H54 (cell line): ENCODE measurements around the gene OR6S1.

Experiments used
- DNase-seq: peaks from one replicate; pipeline ENCODE4 v3.0.0; 2011; ENCODE audit warnings: low spot score, mixed read lengths; ENCODE audit not compliant: insufficient read length
- FAIRE-seq: peaks from 3 replicates; lab custom pipeline; 2011; peaks lifted over from hg19 to GRCh38; lab: Jason Lieb, UNC
- POLR2A ChIP-seq: IDR thresholded peaks from 2 replicates; pipeline ENCODE4 v1.6.1; 2011; ENCODE audit warnings: low read depth, mild to moderate bottlenecking, low read length

OR6S1 gene, protein sequence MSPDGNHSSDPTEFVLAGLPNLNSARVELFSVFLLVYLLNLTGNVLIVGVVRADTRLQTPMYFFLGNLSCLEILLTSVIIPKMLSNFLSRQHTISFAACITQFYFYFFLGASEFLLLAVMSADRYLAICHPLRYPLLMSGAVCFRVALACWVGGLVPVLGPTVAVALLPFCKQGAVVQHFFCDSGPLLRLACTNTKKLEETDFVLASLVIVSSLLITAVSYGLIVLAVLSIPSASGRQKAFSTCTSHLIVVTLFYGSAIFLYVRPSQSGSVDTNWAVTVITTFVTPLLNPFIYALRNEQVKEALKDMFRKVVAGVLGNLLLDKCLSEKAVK

DNA sequence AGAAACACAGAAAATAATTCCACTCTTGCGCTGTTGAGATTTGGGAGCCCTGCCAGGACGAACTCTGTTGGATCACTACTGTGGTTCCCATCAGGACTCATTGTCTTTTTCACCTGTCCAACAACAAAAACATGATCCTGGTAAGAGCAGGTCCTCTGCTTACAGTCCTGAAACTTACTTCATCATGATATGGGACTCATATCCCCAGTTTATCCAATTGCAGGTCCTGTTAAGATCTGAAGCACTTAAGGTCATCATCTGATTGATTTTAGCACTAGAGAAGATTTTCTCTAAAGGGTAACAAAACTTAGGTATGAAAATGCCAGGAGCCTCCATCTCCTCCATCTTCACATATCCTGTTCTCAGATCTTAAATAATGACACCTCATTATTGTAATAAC, at the start of gene OR6S1:
Gene OR6S1 (minus strand): TSS at position 101 of the 400 bp plus-strand sequence. CDS start 0 bp downstream, at position 101.
- no peak for DNase-seq
- TF ChIP-seq POLR2A: no peak
- FAIRE-seq: no peak

DNA sequence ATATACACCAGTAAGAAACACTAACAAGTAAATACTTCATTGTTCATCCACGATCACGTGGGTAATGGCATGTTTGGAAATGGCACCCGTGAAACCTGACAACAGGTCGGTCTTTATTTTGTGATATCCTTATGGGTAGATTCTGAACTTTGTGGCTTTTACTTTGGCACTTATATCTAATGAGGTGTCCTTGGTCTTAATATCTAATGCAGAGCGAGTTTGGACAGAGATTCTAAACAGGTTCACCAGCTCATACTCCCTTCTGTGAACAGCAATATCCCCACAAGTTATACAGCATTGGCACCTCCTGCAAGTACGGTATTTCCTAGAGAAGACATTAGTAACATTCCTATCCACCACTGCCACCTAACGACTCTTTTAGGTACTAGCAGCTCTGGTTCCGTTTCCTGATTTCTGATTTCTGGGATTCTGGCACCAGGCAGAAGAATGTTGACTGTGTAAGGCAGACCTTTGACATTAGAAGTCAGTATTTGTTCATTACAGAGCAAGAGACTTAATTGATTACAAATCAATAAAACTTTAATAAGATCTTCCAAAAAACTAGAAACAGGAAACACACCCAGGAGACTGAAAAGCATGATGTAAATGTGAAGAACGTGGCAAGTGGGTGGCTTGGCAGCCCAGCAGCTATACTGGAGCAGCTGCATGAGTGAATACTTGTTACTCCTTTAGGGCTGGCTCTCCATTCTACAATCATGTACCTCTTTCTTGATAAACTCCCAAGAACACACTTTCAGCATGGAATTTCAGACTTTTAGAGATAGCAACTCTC, 49.6 kb upstream of the OR6S1 start:
- no peak for TF ChIP-seq POLR2A
- FAIRE-seq (peak; percentile 86), DNase-seq (no peak)

DNA sequence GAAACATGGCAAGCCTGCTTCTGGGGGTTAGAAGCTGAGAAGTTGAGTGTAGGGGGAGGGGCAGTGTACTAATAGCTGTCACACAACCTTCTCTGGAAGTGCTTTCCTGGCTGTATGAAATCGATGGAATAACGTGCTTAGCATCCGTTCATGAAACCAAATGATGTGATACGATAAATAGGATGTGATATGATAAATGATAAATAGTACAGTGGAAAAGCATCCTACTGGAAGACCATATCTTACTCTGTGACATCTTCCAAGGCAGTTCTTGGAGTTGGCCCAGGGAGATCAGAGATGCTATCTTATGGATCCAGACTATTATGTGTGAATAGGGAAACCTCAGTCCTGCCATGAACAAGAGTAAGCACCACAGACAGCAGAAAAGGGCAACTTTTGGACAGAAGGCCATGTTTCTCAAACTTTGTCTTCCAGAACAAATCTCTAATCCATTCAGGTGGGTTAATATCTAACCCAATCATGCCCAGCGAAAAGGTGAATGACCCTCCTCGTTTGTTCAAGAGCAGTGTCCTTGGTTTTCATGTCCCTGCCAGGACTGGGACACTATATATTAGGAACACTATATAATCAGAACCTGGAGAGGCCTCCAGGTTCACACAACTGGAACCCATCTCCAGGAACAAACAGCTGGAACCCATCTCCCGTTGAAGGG, 46.8 kb upstream of the OR6S1 start, which contains the start of gene ANG:
Gene ANG (plus strand): TSS at position 598 of the 673 bp plus-strand sequence. CDS start 4,801 bp downstream, outside the sequence.
- FAIRE-seq (no peak), DNase-seq (no peak)
- TF ChIP-seq POLR2A: no peak

DNA sequence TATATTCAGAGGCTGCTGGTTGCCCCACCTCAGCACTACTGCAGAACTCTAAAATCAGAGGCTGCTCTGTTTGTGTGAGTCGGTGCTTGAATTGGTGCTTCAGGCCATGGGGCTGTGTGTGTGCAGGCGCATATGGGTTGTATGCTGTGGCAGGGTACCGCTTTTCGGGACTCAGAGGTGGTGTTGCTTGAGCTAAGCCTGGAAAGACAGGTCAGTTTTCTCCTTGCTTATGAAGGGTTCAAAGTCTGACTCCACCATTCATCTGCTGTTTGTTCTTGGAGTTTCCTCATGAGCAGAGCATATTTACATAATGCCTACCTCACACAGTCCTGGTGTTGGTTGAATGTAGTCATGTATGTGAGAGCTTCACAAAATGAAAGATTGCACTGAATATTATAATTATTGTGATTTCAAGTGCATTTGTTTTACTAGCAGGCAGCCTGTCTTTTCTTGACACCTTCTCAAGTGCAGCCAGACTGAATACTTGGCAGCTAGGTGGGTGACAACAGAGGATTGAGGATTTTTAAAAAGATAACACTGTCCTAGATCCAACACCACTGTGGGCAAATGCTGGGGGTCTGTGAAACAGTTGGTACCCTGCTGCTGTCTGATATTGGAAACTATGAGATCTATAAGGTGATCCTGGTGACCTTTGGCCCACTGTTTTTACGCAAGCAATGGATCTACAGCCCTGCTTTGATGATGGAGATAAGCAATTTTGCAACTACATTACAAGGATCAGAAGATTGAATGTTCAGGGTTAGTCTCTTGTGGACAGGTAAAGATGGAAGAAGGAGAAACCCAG, 46.1 kb upstream of the OR6S1 start:
- DNase-seq (no peak), FAIRE-seq (no peak)
- TF ChIP-seq POLR2A: no peak

DNA sequence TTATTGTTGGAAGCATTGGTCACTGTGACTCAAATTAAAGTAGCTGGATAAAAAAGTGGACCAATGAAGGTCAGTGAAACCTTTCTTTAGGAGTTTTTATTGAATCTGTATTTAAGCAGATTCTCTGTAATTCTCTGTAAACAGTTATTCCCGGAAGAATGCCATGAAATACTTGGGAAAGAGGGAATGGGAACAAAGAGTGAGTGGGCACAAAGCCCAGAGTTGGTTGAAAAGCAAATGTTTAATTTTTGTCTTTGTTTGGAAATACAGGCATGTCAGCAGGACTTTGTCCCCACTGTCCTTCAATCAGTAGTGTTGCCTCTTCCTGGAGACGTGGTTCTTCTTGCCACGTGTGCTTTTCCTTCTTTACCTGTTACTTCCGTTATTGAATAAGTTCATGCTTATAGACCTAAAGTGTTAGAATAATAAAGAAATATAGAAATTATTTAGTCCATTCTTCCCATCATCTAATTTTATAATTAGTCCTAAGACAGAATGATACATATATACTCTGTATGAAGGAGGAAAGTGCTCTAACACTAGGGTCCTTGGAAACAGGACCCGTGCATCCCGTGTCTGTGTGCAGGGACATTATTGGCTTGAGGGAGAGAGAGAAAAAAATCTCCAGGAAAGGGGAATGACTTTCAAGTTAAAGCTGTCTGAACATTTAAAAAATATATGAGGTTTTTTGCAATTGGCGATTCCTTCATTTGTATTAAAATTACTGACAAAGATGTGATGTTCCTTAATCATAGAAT, 45.1 kb upstream of the OR6S1 start:
- DNase-seq: no peak
- no peak for FAIRE-seq
- TF ChIP-seq POLR2A: no peak

DNA sequence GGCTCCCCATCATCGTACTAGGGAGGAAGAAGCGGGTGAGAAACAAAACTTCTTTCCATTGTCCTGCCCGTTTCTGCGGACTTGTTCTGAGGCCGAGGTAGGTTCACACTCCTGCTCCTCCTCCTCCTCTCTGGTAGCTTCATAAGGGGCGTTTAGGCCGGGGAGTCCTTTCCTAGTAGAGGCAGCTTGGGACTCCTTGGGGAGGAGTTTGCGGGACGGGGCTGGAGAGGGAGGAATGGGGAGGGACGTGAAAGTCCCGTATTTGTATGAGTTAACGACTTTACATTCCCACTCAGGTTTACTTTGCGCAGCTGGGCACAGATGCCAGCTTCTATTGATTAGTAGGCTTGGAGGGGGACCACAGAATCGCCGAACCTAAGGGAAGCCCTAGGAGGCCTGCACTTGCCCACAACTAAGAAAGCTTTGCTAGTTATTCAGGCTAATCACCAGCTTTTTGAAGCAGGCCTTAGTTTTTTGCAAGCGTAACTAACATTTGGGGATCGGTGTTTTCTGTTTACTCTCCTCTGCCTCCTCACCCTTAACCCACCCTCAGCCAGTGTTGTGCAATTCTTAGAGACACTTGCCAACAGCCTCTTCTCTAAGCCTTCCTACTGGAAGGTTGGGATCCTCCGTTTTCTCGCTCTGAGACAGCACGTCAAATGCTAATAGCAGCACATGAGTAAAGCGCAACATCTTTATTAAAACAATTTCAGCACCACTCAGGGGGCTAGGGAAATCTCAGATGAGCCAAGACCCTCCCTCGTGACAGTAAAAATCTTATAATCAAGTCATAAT, 43.4 kb upstream of the OR6S1 start:
- DNase-seq (no peak), FAIRE-seq (no peak)
- TF ChIP-seq POLR2A: no peak

DNA sequence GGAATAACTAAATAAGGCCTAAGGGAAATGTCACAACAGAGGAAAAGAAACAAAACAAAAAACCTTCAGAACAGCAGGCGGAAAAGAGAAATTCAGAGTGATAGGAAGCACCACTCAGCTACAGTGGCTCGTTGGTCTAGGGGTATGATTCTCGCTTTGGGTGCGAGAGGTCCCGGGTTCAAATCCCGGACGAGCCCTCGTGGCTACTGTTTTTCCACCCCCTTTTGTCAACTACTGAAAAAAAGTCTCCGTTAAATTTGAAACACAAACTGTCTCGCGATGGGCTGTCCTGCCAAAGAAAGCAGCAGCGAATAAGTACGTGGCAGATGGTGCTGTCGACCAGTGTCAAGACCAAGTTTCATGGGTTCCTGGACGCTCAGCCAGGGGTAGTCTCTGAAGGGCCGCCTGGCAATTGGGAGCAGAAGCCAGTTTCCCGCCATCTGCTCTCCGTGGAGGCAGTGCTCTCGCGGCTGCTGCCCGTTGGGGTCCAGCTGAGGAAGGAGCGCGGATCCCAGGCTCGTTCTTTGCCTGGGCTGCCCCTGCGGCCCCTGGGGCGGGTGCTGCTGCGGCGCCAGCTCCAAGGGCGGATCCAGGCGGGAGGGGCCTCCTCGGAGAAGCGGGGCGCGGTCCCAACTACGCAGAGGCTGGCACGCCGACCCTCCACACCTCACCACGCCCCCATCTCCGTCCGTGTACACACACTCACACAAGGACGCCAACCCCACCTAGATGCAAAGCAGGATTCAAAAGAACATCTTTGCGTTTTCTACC, 42.6 kb upstream of the OR6S1 start, which contains the start of gene RNASE4:
Gene RNASE4 (plus strand): TSS at position 670 of the 771 bp plus-strand sequence. CDS start 14,812 bp downstream, outside the sequence.
- DNase-seq (no peak), FAIRE-seq (no peak)
- peak; percentile 53 for TF ChIP-seq POLR2A

DNA sequence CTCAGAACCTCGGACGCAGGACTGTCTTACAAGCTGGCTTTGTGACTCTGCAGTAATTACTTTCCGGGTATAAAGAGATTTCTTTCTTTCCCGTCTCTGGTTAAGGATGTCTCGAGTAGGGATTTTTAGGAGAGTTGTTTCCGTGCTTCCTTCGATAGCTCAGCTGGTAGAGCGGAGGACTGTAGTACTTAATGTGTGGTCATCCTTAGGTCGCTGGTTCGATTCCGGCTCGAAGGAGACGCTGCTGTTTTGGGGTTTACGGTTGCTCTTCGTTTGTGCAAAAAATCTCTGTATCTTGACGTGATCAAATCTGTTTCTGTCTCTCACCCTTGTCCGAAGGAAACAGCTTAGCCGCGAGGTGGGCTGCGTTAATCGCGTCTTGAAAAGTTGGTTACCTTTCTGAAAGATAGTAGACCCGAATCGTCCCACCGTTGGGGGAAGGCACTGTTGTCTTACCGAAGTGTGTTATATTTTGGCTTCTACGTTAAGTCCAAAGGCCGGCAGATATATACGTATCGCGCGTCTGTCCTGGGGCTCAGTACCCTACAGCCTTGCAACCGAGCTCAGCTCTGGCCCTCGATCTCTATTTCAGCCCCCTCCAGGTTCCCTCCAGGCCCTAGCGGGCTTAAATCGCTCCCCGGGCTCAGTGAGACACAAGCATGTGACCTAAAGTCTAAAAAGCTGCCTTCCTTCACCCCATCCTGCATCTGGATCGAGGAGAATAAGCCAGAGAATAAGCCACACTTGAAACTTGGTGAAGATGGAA, 41.8 kb upstream of the OR6S1 start:
- peak; percentile 11 for FAIRE-seq
- TF ChIP-seq POLR2A: no peak
- no peak for DNase-seq

DNA sequence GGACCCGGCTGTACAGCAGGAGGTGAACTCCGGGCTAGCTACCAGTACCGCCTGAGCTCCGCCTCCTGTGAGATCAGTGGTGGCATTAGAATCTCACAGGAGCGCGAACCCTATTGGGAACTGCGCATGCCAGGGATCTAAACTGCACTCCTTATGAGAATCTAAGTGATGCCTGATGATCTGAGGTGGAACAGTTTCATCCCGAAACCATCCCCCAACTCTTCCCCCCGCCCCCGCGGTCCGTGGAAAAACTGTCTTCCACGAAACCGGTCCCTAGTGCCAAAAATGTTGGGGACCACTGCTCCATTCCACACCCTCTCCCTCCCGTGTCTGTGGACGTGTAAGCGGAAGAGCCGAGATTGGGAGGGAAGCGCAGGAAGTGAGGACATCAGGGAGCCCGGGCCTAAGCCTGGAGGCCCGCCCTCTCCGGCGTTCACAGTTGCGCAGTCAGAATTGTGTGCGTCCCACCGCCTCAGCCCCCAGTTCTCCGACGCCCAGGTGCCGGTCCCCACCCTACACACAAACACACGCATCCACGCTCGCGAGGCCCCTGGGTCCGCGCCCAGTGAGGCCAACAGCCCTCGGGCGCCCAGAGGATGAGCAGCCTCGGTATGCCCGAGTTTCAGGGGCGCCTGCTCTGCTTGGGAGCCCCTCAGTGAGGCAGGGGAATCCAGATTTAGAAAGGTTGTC, 41.1 kb upstream of the OR6S1 start:
- peak; percentile 77 for TF ChIP-seq POLR2A
- no peak for DNase-seq
- no peak for FAIRE-seq

DNA sequence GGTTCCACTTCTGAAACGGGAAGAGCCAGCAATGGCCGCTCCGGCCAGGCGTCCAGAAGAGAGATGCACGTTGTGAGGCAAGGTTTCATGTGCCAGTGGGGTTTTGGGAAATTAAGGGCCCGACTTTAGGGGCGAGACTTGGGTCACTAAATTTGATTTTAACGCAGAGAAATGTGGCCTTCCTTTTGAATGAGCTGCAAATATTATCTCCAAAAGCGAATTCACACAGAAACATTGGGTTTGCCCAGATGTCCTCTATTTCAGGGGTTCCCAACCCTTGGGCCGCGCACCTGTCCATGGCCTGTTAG, 40.6 kb upstream of the OR6S1 start:
- TF ChIP-seq POLR2A: no peak
- DNase-seq (no peak), FAIRE-seq (no peak)
